CD4-positive, alpha-beta memory T cell (primary cell): Measurements from ENCODE around the gene HSD11B1. TPM values are rescaled to one million over a fixed set of nuclear protein-coding genes. Genes with fewer than 3 reads are reported as not detected.

Experiments
- CTCF ChIA-PET: fragments of 350-600 bp; sonication (Branson Sonifier 250); formaldehyde crosslinking; loops from one replicate; lab custom pipeline; 2021; ENCODE audit warnings: inconsistent platforms; ENCODE audit not compliant: partially characterized antibody; lab: Charles Lee
- POLR2A ChIA-PET: fragments of 350-600 bp; sonication (Branson Sonifier 250); formaldehyde crosslinking; loops from one replicate; lab custom pipeline; 2021; ENCODE audit not compliant: partially characterized antibody; lab: Charles Lee
- DNase-seq, 5 donors: peaks; one replicate each; pipeline versions ENCODE4 v3.0.0 to v3.0.0-alpha.2; 2020 to 2022; ENCODE audit warnings: mixed read lengths in 1 of 5
- H3K27ac ChIP-seq: one replicate; pipeline ENCODE4 v1.7.0; 2013; ENCODE audit warnings: low read depth, low read length
- H3K27me3 ChIP-seq: 2 replicates; pipeline ENCODE4 v1.7.0; 2013; ENCODE audit warnings: mild to moderate bottlenecking, low read length, moderate library complexity; ENCODE audit not compliant: insufficient read depth
- H3K36me3 ChIP-seq: 2 replicates; pipeline ENCODE4 v1.7.0; 2013; ENCODE audit warnings: mild to moderate bottlenecking, low read length, moderate library complexity; ENCODE audit not compliant: insufficient read depth
- H3K4me1 ChIP-seq: 2 replicates; pipeline ENCODE4 v1.7.0; 2013; ENCODE audit warnings: mild to moderate bottlenecking, low read length, moderate library complexity; ENCODE audit not compliant: insufficient read depth
- H3K4me3 ChIP-seq, 2 donors: one replicate each; pipeline ENCODE4 v1.7.0; 2013; ENCODE audit warnings: low read length in 2 of 2, mild to moderate bottlenecking in 1 of 2
- H3K9me3 ChIP-seq, 2 donors: one replicate each; pipeline ENCODE4 v1.7.0; 2013; ENCODE audit warnings: low read length in 2 of 2, control low read depth in 1 of 2; ENCODE audit not compliant: control insufficient read depth in 1 of 2
- H3K27ac Mint-ChIP-seq, 7 donors: one replicate each; pipeline ENCODE4 v1.8.0; 2020 to 2021; ENCODE audit warnings: mixed read lengths in 7 of 7, mild to moderate bottlenecking in 6 of 7, inconsistent platforms in 3 of 7, moderate library complexity in 3 of 7
- H3K27me3 Mint-ChIP-seq, 2 donors: one replicate each; pipeline ENCODE4 v1.8.0; 2020 to 2021; ENCODE audit warnings: mixed read lengths in 2 of 2
- H3K36me3 Mint-ChIP-seq, 2 donors: one replicate each; pipeline ENCODE4 v1.8.0; 2020 to 2021; ENCODE audit warnings: mixed read lengths in 2 of 2, inconsistent platforms in 1 of 2, mild to moderate bottlenecking in 1 of 2
- H3K4me1 Mint-ChIP-seq, 4 donors: one replicate each; pipeline ENCODE4 v1.8.0; 2020 to 2021; ENCODE audit warnings: mixed read lengths in 4 of 4, mild to moderate bottlenecking in 1 of 4
- H3K4me3 Mint-ChIP-seq, 8 donors: one replicate each; pipeline ENCODE4 v1.8.0; 2020 to 2021; ENCODE audit warnings: mixed read lengths in 8 of 8, mild to moderate bottlenecking in 7 of 8, moderate library complexity in 6 of 8, inconsistent platforms in 3 of 8
- H3K9me3 Mint-ChIP-seq, 8 donors: one replicate each; pipeline ENCODE4 v1.8.0; 2020 to 2021; ENCODE audit warnings: mixed read lengths in 8 of 8, mild to moderate bottlenecking in 5 of 8, inconsistent platforms in 3 of 8, moderate library complexity in 1 of 8
- intact Hi-C: fragments of 100-400 bp; cut with micrococcal nuclease; formaldehyde crosslinking; loops from one replicate; pipeline ENCODE4 v1.15.1; 2023
- polyA plus RNA-seq, 2 donors: library from polyadenylated mRNA; unstranded; fragments of 300-500 nt; fragmentation: Illumina TruSeq; gene quantifications; one replicate each; pipeline ENCODE4 v1.2.3, GENCODE V29; 2021
- total RNA-seq, 2 experiments: library from RNA; stranded (reverse); gene quantifications; one replicate each; pipeline ENCODE4 v1.2.3, GENCODE V29; 2021

The HSD11B1 gene
- total and polyA plus RNA-seq, 4 experiments from 2014 or later: 0.49 to 7.3 (median 5.6) TPM; not detected in 1

GRCh38 chr1:209741193-209741592 is 36.5 kb downstream of the HSD11B1 start:
- no peaks in the 10 kb centered on the region for H3K9me3 ChIP-seq
- H3K27ac Mint-ChIP-seq: peak overlapping the region in 2 of 7 donors; percentile 40 to 59
- peaks cover 4 to 23% (median 14%) of the 10 kb centered on the region in 4 donors for H3K4me1 Mint-ChIP-seq
- H3K27ac ChIP-seq: no peak overlapping the region
- H3K27me3 Mint-ChIP-seq: no peaks in the 10 kb centered on the region
- no peak overlapping the region for H3K4me3 Mint-ChIP-seq
- peaks cover 0 to 3% of the 10 kb centered on the region in 2 donors for H3K36me3 Mint-ChIP-seq
- intact Hi-C loops: loop anchor here (10.0 kb wide), 1 partner anchor 136 kb away; no protein-coding TSS in a partner anchor
- POLR2A ChIA-PET: interaction anchor here (36.1 kb wide), 1 partner anchor 33 kb away, joined by 1778 read pairs; the partner anchor contains the start of gene C1orf74
- no peak overlapping the region for H3K4me3 ChIP-seq
- no peak for DNase-seq
- H3K36me3 ChIP-seq: no peaks in the 10 kb centered on the region
- CTCF ChIA-PET: no interaction called here
- no peaks in the 10 kb centered on the region for H3K27me3 ChIP-seq
- H3K4me1 ChIP-seq: peaks cover 11% of the 10 kb centered on the region
- H3K9me3 Mint-ChIP-seq: no peaks in the 10 kb centered on the region

GRCh38 chr1:209741889-209742288 is 37.2 kb downstream of the HSD11B1 start:
- Histone ChIP-seq H3K36me3 (no peaks in the 10 kb centered on the region), H3K27ac (no peak overlapping the region), H3K27me3 (no peaks in the 10 kb centered on the region), H3K4me1 (peaks cover 13% of the 10 kb centered on the region), H3K4me3 (no peak overlapping the region), H3K9me3 (no peaks in the 10 kb centered on the region)
- CTCF ChIA-PET: no interaction called here
- DNase-seq: no peak
- no peaks in the 10 kb centered on the region for H3K9me3 Mint-ChIP-seq
- H3K27me3 Mint-ChIP-seq: no peaks in the 10 kb centered on the region
- POLR2A ChIA-PET: interaction anchor here (36.1 kb wide), 1 partner anchor 32 kb away, joined by 1778 read pairs; the partner anchor contains the start of gene C1orf74
- peaks cover 4 to 30% (median 17%) of the 10 kb centered on the region in 4 donors for H3K4me1 Mint-ChIP-seq
- H3K27ac Mint-ChIP-seq: peak overlapping the region in 2 of 7 donors; percentile 2 to 40
- intact Hi-C loops: loop anchor here (10.0 kb wide), 1 partner anchor 137 kb away; no protein-coding TSS in a partner anchor
- H3K4me3 Mint-ChIP-seq: no peak overlapping the region
- H3K36me3 Mint-ChIP-seq: peaks cover 0 to 3% of the 10 kb centered on the region in 2 donors

GRCh38 chr1:209742409-209743144 is 37.9 kb downstream of the HSD11B1 start:
- POLR2A ChIA-PET: interaction anchor here (36.1 kb wide), 1 partner anchor 31 kb away, joined by 1778 read pairs; the partner anchor contains the start of gene C1orf74

GRCh38 chr1:209743145-209743482 is 38.5 kb downstream of the HSD11B1 start:
- Histone ChIP-seq H3K4me3 (no peak overlapping the region), H3K27ac (no peak overlapping the region), H3K27me3 (no peaks in the 10 kb centered on the region), H3K4me1 (peaks cover 25% of the 10 kb centered on the region), H3K36me3 (no peaks in the 10 kb centered on the region), H3K9me3 (no peaks in the 10 kb centered on the region)
- intact Hi-C loops: loop anchor here (10.0 kb wide), 1 partner anchor 138 kb away; no protein-coding TSS in a partner anchor
- Mint-ChIP-seq H3K27ac (peak overlapping the region in 1 of 7 donors; percentile 20), H3K9me3 (no peaks in the 10 kb centered on the region), H3K27me3 (no peaks in the 10 kb centered on the region), H3K36me3 (no peaks in the 10 kb centered on the region), H3K4me3 (no peak overlapping the region), H3K4me1 (peaks cover 12 to 42% (median 27%) of the 10 kb centered on the region in 4 donors)
- no peak for DNase-seq
- CTCF ChIA-PET: interaction anchor here (1.4 to 1.7 kb wide), 2 partner anchors 26 to 176 kb away, joined by 5 read pairs; no protein-coding TSS in a partner anchor
- POLR2A ChIA-PET: interaction anchor here (36.1 kb wide), 1 partner anchor 31 kb away, joined by 1778 read pairs; the partner anchor contains the start of gene C1orf74

More at GRCh38 chr1:209742409-209743144, 37.9 kb downstream of the HSD11B1 start:
- intact Hi-C loops: loop anchor here (10.0 kb wide), 1 partner anchor 138 kb away; no protein-coding TSS in a partner anchor
- no peaks in the 10 kb centered on the region for H3K36me3 ChIP-seq
- H3K9me3 Mint-ChIP-seq: no peaks in the 10 kb centered on the region
- CTCF ChIA-PET: interaction anchor here (1.4 to 1.7 kb wide), 2 partner anchors 27 to 176 kb away, joined by 5 read pairs; no protein-coding TSS in a partner anchor
- H3K4me1 Mint-ChIP-seq: peaks cover 7 to 37% (median 22%) of the 10 kb centered on the region in 4 donors
- no peak overlapping the region for H3K27ac ChIP-seq
- no peak overlapping the region for H3K4me3 Mint-ChIP-seq
- H3K27me3 ChIP-seq: no peaks in the 10 kb centered on the region
- H3K27me3 Mint-ChIP-seq: no peaks in the 10 kb centered on the region
- H3K27ac Mint-ChIP-seq: peak overlapping the region in 1 of 7 donors; percentile 63
- peaks cover 0 to 3% of the 10 kb centered on the region in 2 donors for H3K36me3 Mint-ChIP-seq
- H3K4me1 ChIP-seq: peaks cover 20% of the 10 kb centered on the region
- no peaks in the 10 kb centered on the region for H3K9me3 ChIP-seq
- DNase-seq: no peak
- no peak overlapping the region for H3K4me3 ChIP-seq

- intact Hi-C loops: loop anchor here (1.0 to 10.0 kb wide), 9 partner anchors 10 to 177 kb away; partner anchors contain the start of genes C1orf74 and TRAF3IP3
- no peaks in the 10 kb centered on the region for H3K36me3 Mint-ChIP-seq
Observed at GRCh38 chr1:209746451-209747165, 42.0 kb downstream of the HSD11B1 start.

GRCh38 chr1:209747580-209748262 is 43.1 kb downstream of the HSD11B1 start:
- H3K4me3 ChIP-seq: peak overlapping the region; percentile 17 to 67
- CTCF ChIA-PET: interaction anchor here (0.8 to 14.6 kb wide), 31 partner anchors 10 to 181 kb away, joined by 3 to 385 read pairs (median 5); partner anchors contain the start of genes C1orf74, HSD11B1, LAMB3 and TRAF3IP3
- no peaks in the 10 kb centered on the region for H3K36me3 Mint-ChIP-seq
- no peaks in the 10 kb centered on the region for H3K27me3 Mint-ChIP-seq
- peak; percentile 80 to 88 (median 83) for DNase-seq
- H3K4me3 Mint-ChIP-seq: peak overlapping the region; percentile 89 to 96 (median 92)
- H3K4me1 ChIP-seq: peaks cover 58% of the 10 kb centered on the region
- no peaks in the 10 kb centered on the region for H3K9me3 Mint-ChIP-seq
- H3K27me3 ChIP-seq: no peaks in the 10 kb centered on the region
- H3K4me1 Mint-ChIP-seq: peaks cover 41 to 69% (median 54%) of the 10 kb centered on the region in 4 donors
- intact Hi-C loops: loop anchor here (1.0 to 10.0 kb wide), 9 partner anchors 9 to 178 kb away; partner anchors contain the start of genes C1orf74 and TRAF3IP3
- H3K27ac ChIP-seq: peak overlapping the region; percentile 64
- no peaks in the 10 kb centered on the region for H3K36me3 ChIP-seq
- POLR2A ChIA-PET: interaction anchor here (1.0 to 36.1 kb wide), 4 partner anchors 9 to 178 kb away, joined by 3 to 1778 read pairs (median 15); partner anchors contain the start of genes C1orf74, G0S2 and TRAF3IP3
- H3K9me3 ChIP-seq: no peaks in the 10 kb centered on the region
- peak overlapping the region; percentile 75 to 99 (median 97) for H3K27ac Mint-ChIP-seq

More at GRCh38 chr1:209746451-209747165, 42.0 kb downstream of the HSD11B1 start:
- Histone ChIP-seq H3K27ac (peak overlapping the region; percentile 64), H3K4me3 (no peak overlapping the region), H3K4me1 (peaks cover 58% of the 10 kb centered on the region), H3K27me3 (no peaks in the 10 kb centered on the region), H3K36me3 (no peaks in the 10 kb centered on the region), H3K9me3 (no peaks in the 10 kb centered on the region)
- Mint-ChIP-seq H3K9me3 (no peaks in the 10 kb centered on the region), H3K27me3 (no peaks in the 10 kb centered on the region), H3K27ac (peak overlapping the region in 4 of 7 donors; percentile 7 to 99 (median 78)), H3K4me3 (peak overlapping the region in 1 of 8 donors; percentile 53), H3K4me1 (peaks cover 36 to 69% (median 52%) of the 10 kb centered on the region in 4 donors)
- ChIA-PET POLR2A (interaction anchor here (3.2 to 36.1 kb wide), 2 partner anchors 10 to 27 kb away, joined by 27 to 1778 read pairs; partner anchors contain the start of genes C1orf74 and TRAF3IP3), CTCF (interaction anchor here (0.9 to 3.9 kb wide), 12 partner anchors 10 to 180 kb away, joined by 3 to 28 read pairs (median 5); partner anchors contain the start of genes TRAF3IP3 and UTP25)
- no peak for DNase-seq
